ENCODE measurements around the gene LIMS1.

DNA sequence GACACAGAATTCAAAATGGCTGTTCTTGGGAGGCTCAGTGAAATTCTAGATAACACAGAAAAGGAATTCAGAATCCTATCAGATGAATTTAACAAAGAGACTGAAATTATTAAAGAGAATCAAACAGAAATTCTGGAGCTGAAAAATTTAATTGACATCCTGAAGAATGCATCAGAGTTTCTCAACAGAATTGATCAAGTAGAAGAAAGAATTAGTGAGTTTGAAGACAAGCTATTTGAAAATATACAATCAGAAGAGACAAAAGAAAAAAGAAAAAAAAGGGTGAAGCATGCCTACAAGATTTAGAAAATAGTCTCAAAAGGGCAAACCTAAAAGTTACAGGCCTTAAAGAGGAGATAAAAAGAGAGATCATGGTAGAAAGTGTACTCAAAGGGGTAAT lies 173.0 kb downstream of the LIMS1 start:
- TF ChIP-seq CTCF (IDR thresholded peaks at IDR 0.05) (no peak), POLR2A (IDR thresholded peaks at IDR 0.05) (no peak), EP300 (IDR thresholded peaks at IDR 0.05) (no peak)

Data from stomach (tissue), 4 donors.